ENCODE results near the gene EXOC8.

DNA sequence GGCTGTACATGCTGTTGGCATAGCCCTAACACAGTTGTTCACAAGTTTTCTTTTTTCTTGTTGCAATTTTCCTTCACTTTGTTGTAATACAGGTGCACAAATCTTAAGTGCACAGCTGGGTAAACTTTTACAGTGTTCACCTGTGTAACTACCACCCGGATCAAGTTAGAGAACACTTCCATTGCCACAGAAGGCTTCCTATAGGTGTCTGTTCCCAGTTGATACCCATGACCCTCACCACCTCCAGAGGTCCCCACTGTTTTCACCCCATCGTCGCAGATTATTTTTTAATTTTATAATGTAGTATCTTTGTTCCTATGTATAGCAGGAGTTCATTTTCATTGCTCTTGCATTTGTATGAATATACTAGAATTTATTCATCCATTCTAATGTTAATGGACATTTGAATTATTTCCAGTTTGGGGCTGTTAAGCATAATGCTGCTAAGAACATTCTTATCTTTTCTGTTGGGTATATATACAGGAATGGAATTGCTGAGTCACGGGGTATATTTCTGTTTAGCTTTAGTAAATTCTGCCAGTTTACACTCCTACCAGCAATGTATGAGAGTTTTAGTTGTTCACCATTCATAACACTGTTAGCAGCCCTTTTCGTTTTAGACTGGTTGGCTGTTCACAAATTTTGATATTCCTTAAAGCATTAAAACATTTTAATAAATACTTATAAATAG, 16.8 kb upstream of the EXOC8 start:
- TF ChIP-seq ESRRA (CRISPR knock-in tag; IDR thresholded peaks at IDR 0.05; ENCODE audit: borderline replicate concordance), result no peak
- TF ChIP-seq, protein P1, sequence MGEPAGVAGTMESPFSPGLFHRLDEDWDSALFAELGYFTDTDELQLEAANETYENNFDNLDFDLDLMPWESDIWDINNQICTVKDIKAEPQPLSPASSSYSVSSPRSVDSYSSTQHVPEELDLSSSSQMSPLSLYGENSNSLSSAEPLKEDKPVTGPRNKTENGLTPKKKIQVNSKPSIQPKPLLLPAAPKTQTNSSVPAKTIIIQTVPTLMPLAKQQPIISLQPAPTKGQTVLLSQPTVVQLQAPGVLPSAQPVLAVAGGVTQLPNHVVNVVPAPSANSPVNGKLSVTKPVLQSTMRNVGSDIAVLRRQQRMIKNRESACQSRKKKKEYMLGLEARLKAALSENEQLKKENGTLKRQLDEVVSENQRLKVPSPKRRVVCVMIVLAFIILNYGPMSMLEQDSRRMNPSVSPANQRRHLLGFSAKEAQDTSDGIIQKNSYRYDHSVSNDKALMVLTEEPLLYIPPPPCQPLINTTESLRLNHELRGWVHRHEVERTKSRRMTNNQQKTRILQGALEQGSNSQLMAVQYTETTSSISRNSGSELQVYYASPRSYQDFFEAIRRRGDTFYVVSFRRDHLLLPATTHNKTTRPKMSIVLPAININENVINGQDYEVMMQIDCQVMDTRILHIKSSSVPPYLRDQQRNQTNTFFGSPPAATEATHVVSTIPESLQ (CRISPR knock-in tag; IDR thresholded peaks at IDR 0.05), result no peak
- TF ChIP-seq, protein P2, sequence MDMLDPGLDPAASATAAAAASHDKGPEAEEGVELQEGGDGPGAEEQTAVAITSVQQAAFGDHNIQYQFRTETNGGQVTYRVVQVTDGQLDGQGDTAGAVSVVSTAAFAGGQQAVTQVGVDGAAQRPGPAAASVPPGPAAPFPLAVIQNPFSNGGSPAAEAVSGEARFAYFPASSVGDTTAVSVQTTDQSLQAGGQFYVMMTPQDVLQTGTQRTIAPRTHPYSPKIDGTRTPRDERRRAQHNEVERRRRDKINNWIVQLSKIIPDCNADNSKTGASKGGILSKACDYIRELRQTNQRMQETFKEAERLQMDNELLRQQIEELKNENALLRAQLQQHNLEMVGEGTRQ (CRISPR knock-in tag; IDR thresholded peaks at IDR 0.05), result no peak
- TF ChIP-seq, protein P3, sequence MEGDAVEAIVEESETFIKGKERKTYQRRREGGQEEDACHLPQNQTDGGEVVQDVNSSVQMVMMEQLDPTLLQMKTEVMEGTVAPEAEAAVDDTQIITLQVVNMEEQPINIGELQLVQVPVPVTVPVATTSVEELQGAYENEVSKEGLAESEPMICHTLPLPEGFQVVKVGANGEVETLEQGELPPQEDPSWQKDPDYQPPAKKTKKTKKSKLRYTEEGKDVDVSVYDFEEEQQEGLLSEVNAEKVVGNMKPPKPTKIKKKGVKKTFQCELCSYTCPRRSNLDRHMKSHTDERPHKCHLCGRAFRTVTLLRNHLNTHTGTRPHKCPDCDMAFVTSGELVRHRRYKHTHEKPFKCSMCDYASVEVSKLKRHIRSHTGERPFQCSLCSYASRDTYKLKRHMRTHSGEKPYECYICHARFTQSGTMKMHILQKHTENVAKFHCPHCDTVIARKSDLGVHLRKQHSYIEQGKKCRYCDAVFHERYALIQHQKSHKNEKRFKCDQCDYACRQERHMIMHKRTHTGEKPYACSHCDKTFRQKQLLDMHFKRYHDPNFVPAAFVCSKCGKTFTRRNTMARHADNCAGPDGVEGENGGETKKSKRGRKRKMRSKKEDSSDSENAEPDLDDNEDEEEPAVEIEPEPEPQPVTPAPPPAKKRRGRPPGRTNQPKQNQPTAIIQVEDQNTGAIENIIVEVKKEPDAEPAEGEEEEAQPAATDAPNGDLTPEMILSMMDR (IDR thresholded peaks at IDR 0.05), result no peak
- TF ChIP-seq ZNF317 (CRISPR knock-in tag; IDR thresholded peaks at IDR 0.05; ENCODE audit: borderline replicate concordance, low read depth), result no peak
- no peak for TF ChIP-seq MYBL2 (CRISPR knock-in tag; IDR thresholded peaks at IDR 0.05)
- TF ChIP-seq, protein P4, sequence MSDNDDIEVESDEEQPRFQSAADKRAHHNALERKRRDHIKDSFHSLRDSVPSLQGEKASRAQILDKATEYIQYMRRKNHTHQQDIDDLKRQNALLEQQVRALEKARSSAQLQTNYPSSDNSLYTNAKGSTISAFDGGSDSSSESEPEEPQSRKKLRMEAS (CRISPR knock-in tag; IDR thresholded peaks at IDR 0.05), result no peak
- no peak for TF ChIP-seq KAT7 (CRISPR knock-in tag; IDR thresholded peaks at IDR 0.05; ENCODE audit: borderline replicate concordance)
- TF ChIP-seq CREB1 (CRISPR knock-in tag; IDR thresholded peaks at IDR 0.05), result no peak
- TF ChIP-seq PRRX2 (CRISPR knock-in tag; IDR thresholded peaks at IDR 0.05), result no peak
- TF ChIP-seq, protein P5, sequence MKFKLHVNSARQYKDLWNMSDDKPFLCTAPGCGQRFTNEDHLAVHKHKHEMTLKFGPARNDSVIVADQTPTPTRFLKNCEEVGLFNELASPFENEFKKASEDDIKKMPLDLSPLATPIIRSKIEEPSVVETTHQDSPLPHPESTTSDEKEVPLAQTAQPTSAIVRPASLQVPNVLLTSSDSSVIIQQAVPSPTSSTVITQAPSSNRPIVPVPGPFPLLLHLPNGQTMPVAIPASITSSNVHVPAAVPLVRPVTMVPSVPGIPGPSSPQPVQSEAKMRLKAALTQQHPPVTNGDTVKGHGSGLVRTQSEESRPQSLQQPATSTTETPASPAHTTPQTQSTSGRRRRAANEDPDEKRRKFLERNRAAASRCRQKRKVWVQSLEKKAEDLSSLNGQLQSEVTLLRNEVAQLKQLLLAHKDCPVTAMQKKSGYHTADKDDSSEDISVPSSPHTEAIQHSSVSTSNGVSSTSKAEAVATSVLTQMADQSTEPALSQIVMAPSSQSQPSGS (CRISPR knock-in tag; IDR thresholded peaks at IDR 0.05; ENCODE audit: borderline replicate concordance, low read depth), result no peak
- no peak for TF ChIP-seq ELF4 (CRISPR knock-in tag; IDR thresholded peaks at IDR 0.05; ENCODE audit: low read depth)
- TF ChIP-seq ZNF232 (CRISPR knock-in tag; IDR thresholded peaks at IDR 0.05), result no peak
- TF ChIP-seq, protein P6, sequence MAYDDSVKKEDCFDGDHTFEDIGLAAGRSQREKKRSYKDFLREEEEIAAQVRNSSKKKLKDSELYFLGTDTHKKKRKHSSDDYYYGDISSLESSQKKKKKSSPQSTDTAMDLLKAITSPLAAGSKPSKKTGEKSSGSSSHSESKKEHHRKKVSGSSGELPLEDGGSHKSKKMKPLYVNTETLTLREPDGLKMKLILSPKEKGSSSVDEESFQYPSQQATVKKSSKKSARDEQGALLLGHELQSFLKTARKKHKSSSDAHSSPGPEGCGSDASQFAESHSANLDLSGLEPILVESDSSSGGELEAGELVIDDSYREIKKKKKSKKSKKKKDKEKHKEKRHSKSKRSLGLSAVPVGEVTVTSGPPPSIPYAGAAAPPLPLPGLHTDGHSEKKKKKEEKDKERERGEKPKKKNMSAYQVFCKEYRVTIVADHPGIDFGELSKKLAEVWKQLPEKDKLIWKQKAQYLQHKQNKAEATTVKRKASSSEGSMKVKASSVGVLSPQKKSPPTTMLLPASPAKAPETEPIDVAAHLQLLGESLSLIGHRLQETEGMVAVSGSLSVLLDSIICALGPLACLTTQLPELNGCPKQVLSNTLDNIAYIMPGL (CRISPR knock-in tag; IDR thresholded peaks at IDR 0.05), result no peak

Data from WTC11 (cell line).